Activated CD4-positive, CD25-positive, alpha-beta regulatory T cell treated with anti-CD3 and anti-CD28 coated beads, Interleukin-2, amount 50 U/mL, for 24 hours (primary cell): ENCODE measurements around the gene KCNAB1.

Source experiments
- ATAC-seq, 2 donors: fragments of 150-1000 bp; cut with Tn5 transposase; one replicate each; pipeline ENCODE4 v1.10.0; 2021; ENCODE audit warnings: mild to moderate bottlenecking in 1 of 2, moderate library complexity in 1 of 2

KCNAB1 gene

GRCh38 chr3:156511987-156512677 is 391.8 kb downstream of the KCNAB1 start:
- peak in 1 of 2 donors; percentile 18 for ATAC-seq

DNA sequence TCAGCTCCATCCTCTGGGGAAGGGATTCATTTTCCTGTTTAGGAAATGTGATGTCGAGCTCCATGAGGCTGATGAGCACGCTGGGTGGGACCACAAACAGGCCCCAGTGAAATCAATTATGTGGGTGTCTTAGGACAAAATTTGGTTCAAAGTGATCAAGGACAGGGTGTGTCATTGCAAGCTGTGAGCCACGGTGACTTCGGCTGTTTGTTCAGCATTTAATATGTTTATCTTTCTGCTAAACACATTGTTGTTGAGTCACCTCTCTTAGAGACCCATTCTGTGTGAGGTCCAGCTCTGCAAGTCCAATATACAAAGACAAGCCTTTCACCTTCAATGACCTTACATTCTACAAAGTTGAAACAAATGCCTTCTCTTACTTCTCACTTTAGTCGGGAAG is 393.2 kb downstream of the KCNAB1 start:
- no peak for ATAC-seq

DNA sequence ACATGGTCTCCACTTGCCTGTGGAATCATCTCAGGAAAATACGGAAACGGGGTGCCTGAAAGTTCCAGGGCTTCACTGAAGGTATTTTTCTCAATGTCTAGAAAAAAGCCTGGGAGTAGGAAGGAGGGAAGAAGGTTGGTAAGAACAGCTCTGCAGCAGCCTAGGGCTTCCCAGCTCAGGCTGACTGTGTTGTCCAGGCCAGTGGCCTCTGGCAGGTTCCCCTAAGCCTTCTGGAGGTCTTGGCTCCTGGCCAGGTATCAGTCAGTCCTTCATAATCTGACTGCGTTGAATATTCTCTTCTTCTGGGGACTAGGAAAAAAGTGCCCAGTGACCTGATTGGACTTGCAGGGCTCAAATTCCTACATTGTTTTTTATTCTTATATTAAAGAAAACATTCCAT is 395.9 kb downstream of the KCNAB1 start:
- ATAC-seq: no peak

GRCh38 chr3:156516961-156517360 is 396.6 kb downstream of the KCNAB1 start:
- no peak for ATAC-seq

- ATAC-seq: no peak
Measured at GRCh38 chr3:156518726-156519125, 398.3 kb downstream of the KCNAB1 start.

- peak; percentile 49 to 60 for ATAC-seq
Measured at GRCh38 chr3:156519758-156520162, 399.4 kb downstream of the KCNAB1 start.

GRCh38 chr3:156522673-156523072 is 402.3 kb downstream of the KCNAB1 start:
- ATAC-seq: no peak

DNA sequence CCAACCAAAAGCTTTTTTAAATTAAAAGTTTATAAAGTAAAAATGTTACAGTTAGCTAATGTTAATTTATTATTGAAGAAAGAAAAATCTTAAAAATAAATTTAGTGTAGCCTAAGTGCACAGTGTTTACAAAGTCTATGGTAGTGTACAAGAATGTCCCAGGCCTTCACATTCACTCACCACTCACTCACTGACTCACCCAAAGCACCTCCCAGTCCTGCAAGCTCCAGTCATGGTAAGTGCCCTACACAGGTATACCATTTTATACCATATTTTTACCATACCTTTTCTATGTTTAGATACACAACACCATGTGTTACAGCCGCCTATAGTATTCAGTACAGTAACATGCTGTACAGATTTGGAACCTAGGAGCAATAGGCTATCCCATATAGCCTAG is 405.4 kb downstream of the KCNAB1 start:
- no peak for ATAC-seq

DNA sequence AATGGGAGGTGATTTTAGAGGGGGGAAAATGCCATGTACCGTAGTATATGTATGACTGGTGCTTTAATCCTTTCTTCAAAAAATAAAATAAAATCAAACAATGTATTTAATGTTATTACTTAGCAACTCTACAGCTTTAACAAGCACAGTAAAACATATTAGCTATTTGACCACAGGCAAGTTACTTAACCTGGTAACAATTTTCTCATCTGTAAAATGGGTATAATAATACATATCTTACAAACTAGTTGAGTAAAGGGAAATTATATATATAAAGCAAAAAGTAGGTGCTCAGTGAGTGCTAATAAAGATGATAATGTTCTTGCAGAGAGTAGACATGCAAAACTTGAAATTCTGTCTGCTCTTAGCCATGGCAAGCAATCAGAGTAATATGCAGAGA is 406.7 kb downstream of the KCNAB1 start:
- ATAC-seq: no peak

GRCh38 chr3:156530980-156531379 is 410.6 kb downstream of the KCNAB1 start:
- no peak for ATAC-seq

GRCh38 chr3:156532730-156533129 is 412.4 kb downstream of the KCNAB1 start:
- ATAC-seq: no peak

DNA sequence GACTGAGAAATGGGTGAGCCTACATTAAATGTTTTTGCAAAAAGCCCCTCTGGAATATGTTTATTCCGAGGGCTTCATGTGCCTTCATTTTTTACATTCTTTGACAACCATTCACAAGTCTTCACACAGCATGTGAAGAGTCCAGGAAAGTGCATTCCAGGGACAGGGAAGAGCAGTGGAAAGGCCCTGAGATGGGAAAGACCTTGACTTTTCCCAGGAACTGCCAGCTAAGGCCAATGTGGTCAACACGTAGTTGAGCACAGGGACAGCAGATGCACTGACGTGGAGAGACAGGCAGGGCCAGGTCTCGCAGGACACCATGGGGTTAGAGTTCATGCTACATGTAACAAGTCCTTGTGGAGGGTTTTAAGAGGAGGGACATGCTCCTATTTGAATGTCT is 412.8 kb downstream of the KCNAB1 start:
- no peak for ATAC-seq

- peak; percentile 41 to 53 for ATAC-seq
Measured at GRCh38 chr3:156535162-156535627, 414.8 kb downstream of the KCNAB1 start.

DNA sequence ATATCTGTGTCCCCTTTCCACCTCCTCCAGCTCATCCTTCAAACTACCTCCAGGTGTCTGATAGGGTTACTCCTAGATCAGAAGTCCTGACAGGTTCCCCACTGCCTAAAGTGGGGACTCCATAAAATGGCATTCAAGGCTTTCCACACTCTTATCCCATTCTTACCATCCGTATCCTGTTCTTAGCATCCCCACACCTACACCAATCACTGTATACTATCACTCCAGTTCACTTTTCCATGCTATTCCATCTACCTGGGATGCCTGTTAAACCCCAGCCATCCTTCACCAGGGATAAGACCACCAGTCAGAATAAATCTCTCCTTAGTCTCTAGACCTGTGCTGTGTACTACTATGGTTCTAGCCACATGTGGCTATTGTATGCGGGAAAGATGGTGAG is 415.4 kb downstream of the KCNAB1 start:
- no peak for ATAC-seq

DNA sequence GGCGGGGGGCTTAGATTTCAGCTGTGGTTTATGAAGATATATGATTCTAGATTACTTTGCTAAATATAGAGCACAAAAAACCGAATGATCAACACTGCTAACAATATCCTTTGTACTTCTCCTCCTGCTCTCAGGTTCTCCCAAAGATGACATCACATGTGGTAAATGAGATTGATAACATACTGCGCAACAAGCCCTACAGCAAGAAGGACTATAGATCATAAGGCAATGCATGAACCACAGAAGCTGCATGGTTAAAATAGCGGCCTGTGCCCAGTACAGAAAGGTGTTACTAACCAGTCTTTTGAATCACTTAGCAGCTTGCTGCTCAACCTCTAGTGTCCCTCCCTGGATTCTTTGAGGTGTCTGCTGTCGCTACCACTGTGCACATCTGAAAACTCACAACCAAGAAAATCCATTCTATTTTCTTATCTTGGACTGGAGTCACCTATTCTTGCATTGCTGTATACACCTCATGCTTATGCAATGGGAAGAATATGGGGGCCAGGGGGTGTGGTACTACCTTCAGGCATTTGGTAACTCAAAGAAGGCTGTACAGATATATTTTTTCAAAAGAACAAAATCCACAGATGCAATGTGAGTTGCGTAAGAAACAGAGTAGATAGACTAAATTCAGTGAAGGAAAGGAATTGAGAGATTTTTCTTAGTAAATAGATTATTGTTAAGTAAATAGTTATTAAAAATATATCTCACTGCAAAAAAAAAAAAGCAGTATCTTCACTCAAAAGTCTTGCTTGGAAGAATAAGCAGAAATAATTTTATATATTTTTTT is 416.3 kb downstream of the KCNAB1 start:
- ATAC-seq: no peak

GRCh38 chr3:156539051-156539450 is 418.7 kb downstream of the KCNAB1 start:
- no peak for ATAC-seq

- ATAC-seq: no peak
Measured at GRCh38 chr3:156539802-156540201, 419.4 kb downstream of the KCNAB1 start.

GRCh38 chr3:156542101-156543042 is 422.0 kb downstream of the KCNAB1 start:
- ATAC-seq: no peak

DNA sequence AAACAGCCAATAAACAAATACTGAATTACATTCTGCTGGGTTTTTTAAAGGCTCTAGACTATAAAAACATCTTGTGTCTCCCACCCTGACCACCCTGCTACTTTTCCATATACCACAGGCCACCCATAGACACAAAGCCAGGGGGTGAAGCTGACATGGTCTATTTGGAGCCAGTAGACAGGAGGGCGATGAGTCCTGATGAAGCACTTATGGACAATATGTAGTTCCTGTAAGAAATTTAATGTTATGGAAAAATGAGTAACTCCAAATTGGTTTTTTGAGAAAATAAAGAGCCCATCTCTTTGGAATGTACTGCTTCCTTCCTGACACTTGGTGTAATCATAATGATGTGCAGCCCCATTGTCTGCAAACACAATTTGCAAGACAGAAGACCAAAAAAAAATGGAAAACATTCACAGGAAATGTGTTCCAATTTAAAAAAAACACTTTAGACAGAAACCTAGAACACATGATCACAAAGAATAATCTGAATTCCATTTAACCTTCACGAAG is 422.7 kb downstream of the KCNAB1 start:
- no peak for ATAC-seq

DNA sequence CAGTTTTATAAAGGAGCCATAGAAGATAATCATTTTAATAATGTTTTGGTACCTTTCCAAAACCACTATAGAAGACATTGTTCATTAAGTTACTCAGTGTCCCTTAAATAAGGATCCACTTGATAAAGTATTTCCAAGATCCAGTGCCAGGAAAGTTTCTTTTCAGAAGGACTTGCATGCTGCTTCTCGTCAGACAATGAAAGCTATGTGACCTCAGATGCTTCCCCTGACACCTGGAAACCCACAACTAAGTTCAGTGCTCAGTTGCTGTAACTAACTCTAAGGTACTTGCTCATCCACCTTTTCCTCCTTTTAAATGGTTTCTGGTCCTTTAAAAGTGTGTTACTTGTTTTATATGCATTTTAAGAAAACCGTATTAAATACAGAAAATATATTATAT is 427.3 kb downstream of the KCNAB1 start:
- ATAC-seq: no peak

GRCh38 chr3:156548041-156548687 is 427.8 kb downstream of the KCNAB1 start:
- ATAC-seq: no peak

- ATAC-seq: no peak
Measured at GRCh38 chr3:156548902-156549301, 428.5 kb downstream of the KCNAB1 start.
